ENCODE data around the gene SCAPER.

The SCAPER gene

GRCh38 chr15:76905013-76905839 lies at the start of gene SCAPER:
Gene SCAPER, minus strand, starts transcription at chr15:76905340. Its CDS starts 21,523 bp downstream, at chr15:76883817.
- DNase-seq (ENCODE audit: low read depth in 2 of 2): peak; percentile 85 to 93

GRCh38 chr15:76954744-76955143 lies 49.6 kb upstream of the SCAPER start:
- no peak for DNase-seq (ENCODE audit: low read depth in 2 of 2)

GRCh38 chr15:76953913-76954312 lies 48.8 kb upstream of the SCAPER start:
- DNase-seq (ENCODE audit: low read depth in 2 of 2): no peak

- DNase-seq (ENCODE audit: low read depth in 2 of 2): no peak
Measured at GRCh38 chr15:76951220-76951619, 46.1 kb upstream of the SCAPER start.

GRCh38 chr15:76947454-76947853 lies 42.3 kb upstream of the SCAPER start:
- DNase-seq (ENCODE audit: low read depth in 2 of 2): no peak

- no peak for DNase-seq (ENCODE audit: low read depth in 2 of 2)
Measured at GRCh38 chr15:76945494-76946093, 40.5 kb upstream of the SCAPER start.

- DNase-seq (ENCODE audit: low read depth in 2 of 2): no peak
Measured at GRCh38 chr15:76942331-76942730, 37.2 kb upstream of the SCAPER start.

GRCh38 chr15:76941636-76942035 lies 36.5 kb upstream of the SCAPER start:
- no peak for DNase-seq (ENCODE audit: low read depth in 2 of 2)

GRCh38 chr15:76939715-76940114 lies 34.6 kb upstream of the SCAPER start:
- DNase-seq (ENCODE audit: low read depth in 2 of 2): no peak

- no peak for DNase-seq (ENCODE audit: low read depth in 2 of 2)
Measured at GRCh38 chr15:76938752-76939151, 33.6 kb upstream of the SCAPER start.

GRCh38 chr15:76936671-76937070 lies 31.5 kb upstream of the SCAPER start:
- DNase-seq (ENCODE audit: low read depth in 2 of 2): no peak

GRCh38 chr15:76935620-76936019 lies 30.5 kb upstream of the SCAPER start:
- no peak for DNase-seq (ENCODE audit: low read depth in 2 of 2)

GRCh38 chr15:76932135-76932966 lies 27.2 kb upstream of the SCAPER start:
- no peak for DNase-seq (ENCODE audit: low read depth in 2 of 2)

- DNase-seq (ENCODE audit: low read depth in 2 of 2): peak; percentile 83 to 86
Measured at GRCh38 chr15:76931397-76932134, 26.4 kb upstream of the SCAPER start, which contains the start of gene RCN2. Gene RCN2, plus strand, starts transcription at chr15:76931749. Its CDS starts 93 bp downstream, at chr15:76931842.

- DNase-seq (ENCODE audit: low read depth in 2 of 2): no peak
Measured at GRCh38 chr15:76930831-76931396, 25.8 kb upstream of the SCAPER start.

GRCh38 chr15:76929011-76929760 lies 24.0 kb upstream of the SCAPER start:
- no peak for DNase-seq (ENCODE audit: low read depth in 2 of 2)

GRCh38 chr15:76928201-76928600 lies 23.1 kb upstream of the SCAPER start:
- no peak for DNase-seq (ENCODE audit: low read depth in 2 of 2)

- DNase-seq (ENCODE audit: low read depth in 2 of 2): no peak
Measured at GRCh38 chr15:76916369-76916768, 11.2 kb upstream of the SCAPER start.

- no peak for DNase-seq (ENCODE audit: low read depth in 2 of 2)
Measured at GRCh38 chr15:76913737-76914136, 8.6 kb upstream of the SCAPER start.

- no peak for DNase-seq (ENCODE audit: low read depth in 2 of 2)
Measured at GRCh38 chr15:76912430-76912829, 7.3 kb upstream of the SCAPER start.

- no peak for DNase-seq (ENCODE audit: low read depth in 2 of 2)
Measured at GRCh38 chr15:76905855-76906254, 715 bp upstream of the SCAPER start.
